Activated CD4-positive, alpha-beta T cell treated with anti-CD3 and anti-CD28 coated beads for 4 hours (primary cell): ENCODE data around the gene ABR.
"Not testable (repeated sequence)": the region's sequence is repeated elsewhere in the genome, so short reads cannot be mapped to it uniquely, and the experiment has no call there.

ENCODE experiments used
- DNase-seq, 2 donors: peaks; one replicate each; pipeline ENCODE4 v3.0.0-alpha.2; 2020

ABR gene

DNA sequence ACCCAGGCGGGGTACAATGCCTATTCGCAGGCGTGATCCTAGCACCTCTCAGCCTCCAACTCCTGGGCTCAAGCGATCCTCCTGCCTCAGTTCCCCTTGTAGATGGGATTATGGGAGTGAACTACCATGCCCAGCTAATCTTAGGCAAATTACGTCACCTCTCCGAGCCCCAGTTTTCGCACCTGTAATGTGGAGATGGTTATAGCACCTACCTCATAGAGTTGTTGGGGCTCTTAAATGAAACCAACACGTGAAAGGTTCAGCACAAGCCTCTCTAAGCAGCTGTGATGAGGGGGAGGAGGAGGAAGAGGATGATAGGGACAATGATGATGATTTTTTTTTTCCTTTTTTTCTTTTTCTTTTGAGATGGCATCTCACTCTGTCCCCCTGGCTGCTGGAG is 59.9 kb downstream of the ABR start:
- DNase-seq: no peak

DNA sequence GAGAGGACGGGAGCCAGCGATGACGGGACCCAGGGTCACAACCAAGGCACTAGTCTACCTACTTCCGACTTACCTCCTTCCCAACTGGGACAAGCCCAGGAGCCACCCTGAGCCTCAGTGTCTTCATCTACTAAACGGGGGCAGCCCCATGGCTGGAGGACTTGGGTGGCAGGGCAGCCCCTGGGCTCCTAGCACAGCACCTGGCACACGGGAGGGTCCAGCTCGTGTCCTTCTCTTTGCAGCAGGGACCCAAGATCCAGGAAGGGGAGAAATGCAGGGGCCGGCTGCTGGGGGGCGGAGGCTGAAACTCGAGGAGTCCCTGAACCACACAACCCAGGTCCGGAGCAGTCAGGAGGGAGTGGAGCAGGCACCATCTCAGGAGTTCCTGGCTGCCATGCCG is 63.2 kb downstream of the ABR start:
- DNase-seq: no peak

DNA sequence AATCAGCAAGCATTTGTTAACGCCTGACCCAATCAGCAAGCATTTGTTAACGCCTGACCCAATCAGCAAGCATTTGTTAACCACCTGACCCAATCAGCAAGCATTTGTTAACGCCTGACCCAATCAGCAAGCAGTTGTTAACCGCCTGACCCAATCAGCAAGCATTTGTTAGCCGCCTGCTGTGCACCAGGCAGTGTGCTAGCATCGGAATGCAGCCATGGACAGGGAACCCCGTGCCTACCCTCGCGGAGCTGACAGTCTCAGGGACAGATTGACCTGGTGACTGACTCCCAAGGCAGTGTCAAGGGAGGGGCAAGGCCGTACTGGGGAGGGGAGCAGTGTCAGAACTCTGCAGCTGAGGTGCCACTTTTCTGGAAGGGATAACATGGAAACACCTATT is 66.9 kb downstream of the ABR start:
- no peak for DNase-seq

DNA sequence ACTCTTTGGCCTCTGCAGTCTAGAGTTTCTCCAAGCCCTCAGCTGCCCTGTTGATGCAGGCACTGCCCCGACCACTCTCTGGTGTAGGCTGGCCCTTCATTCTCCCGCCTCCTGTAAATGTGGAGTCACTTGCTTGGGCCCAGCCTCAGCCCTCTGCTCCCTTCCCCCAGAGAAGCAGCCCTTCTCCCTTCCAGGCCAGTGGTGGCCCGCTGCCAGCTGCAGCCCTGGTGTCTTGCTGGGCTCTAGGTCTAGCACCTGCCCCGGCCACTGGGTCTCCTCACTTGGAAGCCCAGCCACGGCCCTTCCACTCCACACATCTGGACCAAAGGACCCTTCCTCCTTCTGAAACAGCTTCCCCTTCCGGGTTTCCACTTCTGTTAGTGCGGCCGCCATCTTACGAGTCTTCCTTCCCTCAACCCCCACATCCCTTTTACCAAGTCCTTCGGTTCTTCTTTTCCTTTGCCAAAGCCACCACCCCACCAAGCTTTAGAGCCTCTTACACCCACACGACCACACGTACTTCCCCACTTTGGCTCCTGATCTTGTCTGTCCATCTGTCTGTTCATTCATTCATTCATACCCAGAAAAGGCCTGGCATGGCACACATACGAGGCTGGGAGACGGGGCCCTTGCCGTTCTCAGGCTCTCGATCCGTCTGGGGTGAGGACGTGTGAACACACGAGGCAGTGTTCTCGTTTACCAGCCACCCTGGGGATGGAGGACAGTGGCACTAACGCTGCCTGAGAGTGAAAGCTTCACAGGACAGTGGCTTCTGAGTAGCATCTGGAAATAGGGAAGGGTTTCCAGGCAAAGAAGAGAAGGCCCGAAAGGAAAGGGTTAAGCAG is 68.0 kb downstream of the ABR start:
- DNase-seq: no peak

GRCh38 chr17:1110862-1111598 is 68.8 kb downstream of the ABR start:
- peak; percentile 9 to 17 for DNase-seq

- DNase-seq: no peak
Observed at GRCh38 chr17:1110541-1110861, 69.3 kb downstream of the ABR start.

DNA sequence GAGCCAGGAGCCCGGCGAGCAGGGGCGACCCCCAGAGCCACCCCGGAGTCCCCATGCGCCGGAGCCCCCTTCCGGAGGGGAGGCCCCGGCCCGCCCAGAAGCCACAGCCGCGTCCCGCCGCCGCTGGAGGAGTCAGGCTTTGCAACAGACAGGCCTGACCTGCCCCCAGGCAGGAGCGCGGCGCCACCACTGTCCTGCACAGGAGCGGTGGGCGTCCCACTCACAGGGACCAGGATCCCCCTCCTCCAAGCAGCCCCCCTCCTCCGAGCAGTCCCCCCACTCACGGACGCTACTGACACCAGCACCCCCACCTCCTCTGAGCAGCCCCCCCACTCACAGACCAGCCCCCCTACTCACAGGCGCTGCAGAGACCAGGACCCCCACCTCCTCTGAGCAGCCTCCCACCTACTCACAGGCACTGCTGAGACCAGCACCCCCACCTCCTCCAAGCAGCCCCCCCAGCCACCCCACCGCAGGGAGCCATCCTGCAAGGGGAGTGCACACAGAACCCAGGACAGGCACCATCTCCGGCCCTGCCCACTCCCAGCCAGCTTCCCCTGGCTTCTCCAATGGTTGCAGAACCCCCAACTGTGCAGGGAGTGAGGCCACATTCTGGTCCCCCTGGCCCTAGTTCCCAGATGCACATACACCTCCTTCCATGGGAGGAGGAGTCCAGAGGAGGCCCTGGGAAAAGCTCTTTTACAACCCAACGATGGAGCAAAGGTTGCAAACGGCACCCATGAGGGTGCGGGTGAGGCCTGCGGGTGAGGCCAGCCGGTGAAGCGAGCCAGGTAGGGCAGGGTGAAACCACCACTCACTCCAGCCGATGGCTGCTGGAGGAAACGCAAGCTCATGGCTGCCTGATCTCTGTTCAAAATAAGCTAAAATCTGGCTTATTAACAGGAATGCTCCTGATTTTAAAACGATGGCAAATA is 69.9 kb downstream of the ABR start:
- peak in 1 of 2 donors; percentile 42 for DNase-seq

DNA sequence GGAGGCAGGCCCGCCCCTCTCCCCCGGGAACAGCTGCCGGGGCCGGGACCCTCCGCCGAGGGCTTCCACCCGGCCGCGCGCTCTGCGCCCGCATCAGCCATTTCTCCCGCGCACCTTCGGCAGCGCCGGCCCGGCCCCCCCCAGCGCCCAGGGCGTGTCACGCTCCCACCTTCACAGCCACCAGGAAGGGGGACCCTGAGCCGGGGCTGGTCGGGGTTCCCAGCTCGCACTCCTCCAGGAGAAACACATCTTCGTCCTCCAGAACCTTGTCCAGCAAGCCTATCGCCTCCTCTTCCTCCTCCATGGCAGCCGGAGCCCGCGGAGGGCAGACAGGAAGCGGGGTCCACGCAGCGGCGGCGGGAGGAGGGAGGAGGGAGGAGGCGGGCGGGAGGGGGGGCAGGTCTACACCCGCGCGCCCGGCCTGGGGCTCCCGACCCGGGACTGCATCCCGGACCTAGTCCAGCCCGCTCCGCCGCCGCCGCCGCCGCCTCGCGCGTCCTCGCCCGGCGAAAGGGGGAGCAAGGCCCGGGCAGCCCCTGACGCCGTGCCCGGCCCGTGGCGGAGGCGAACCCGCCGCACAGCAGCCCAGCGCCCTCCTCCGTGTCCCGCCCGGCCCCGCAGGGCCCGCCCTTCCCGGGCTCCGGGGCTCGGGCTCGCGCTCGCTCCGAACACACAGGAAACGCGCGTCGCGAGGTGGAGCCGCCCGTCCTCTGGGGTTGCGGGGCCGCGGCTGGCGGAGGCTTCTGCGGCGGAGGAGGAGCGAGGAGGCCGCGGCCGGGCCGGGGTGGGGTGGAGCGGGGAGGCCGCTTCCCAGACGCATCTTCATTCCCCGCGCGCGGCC is 70.8 kb downstream of the ABR start:
- peak; percentile 50 to 64 for DNase-seq

DNA sequence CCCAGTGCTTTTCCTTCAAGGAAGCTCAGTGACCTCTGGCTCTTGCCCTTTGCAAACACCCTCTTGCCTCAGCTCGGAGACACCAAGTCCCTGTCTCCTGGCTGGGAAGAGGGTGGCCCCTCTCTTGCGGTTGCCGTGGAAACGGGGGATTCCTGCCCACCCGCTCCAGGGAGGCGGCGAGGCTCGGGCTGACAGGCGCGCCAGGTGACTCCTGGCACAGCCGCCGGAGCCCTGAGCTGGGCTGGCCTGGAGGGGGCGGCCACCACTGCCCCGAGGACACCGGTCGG is 71.4 kb downstream of the ABR start:
- DNase-seq: no peak

DNA sequence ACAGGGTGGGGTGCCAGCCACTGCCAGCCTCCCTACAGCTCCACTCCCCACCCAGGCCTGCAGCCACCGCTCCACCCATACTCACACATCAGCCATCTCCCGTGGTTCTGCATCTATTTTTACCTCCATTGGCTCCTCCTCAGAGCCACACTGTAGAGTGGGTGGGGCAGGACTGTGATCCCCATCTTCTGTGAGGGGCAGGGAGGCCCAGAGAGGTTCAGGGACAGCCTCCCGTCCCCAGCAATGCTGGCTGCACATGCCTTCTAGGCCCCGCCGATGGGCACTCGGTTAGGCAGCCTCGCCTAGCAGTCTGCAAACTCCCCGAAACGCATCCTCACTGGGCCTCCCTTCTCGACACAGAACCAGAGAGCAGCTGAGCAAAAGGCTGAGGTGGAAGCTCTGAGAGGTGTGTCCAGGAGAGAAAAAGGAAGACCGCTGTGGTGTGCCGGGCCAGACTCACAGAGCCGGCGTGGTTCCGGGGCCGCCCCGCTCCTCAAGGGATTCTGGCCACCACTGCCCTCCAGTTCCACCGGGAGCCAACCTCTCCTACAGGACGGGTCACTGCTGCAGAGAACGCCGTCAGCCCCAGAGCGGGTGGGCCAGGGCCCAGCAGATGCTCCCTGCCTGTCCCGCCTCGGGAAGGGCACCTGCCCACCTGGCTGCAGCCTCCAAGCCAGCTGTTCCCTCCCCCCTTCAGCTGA is 71.9 kb downstream of the ABR start:
- DNase-seq: peak in 1 of 2 donors; percentile 7

DNA sequence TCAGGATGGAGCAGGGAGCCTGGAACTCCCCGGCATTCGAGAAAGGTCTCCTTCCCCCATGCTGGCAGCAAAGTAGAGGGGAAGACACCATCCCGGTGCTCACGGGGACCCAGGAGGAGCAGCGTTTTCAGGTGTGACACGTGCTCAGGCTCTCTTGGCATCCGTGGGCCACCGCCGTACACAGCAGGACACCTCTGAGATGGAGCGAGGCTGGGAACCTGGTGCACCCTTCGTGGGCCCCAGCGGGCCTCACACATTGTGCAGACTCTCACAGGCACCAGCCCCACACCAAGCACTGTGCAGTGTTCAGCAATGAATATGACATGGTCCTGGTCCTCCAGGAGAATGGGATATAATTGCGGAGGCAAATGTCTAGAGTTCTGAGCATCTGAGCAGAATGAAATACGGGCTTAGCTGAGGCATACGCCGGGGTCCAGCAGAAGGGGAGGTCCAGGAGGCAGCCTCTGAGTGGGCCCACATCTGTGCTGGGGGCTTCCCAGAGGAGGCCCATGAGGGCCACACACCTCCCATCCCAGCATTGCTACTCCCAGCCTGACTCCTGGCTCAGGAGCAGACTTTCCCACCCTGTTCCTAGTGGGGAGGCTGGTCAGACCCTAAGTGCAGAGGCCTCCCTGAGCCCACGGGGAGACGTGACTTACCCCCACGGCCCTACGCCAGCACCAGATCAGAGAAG is 72.6 kb downstream of the ABR start:
- DNase-seq: no peak

GRCh38 chr17:1104222-1104621 is 75.6 kb downstream of the ABR start:
- DNase-seq: no peak

GRCh38 chr17:1100382-1100781 is 79.4 kb downstream of the ABR start:
- DNase-seq: no peak

DNA sequence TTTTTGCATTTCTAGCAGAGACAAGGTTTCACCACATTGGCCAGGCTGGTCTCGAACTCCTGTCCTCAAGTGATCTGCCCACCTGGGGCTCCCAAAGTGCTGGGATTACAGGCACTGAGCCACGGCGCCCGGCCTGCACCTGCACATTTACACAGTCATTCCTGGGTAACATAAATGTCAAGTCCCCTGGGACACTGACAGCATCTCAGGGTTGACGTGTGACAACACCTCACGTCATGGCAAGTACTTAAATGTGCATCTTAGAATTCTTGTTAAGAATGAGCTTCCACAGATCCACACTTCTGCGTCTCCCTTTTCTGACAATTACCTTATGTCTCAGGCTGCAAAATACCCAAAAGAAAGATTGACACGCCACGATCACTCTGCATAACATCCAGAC is 80.5 kb downstream of the ABR start:
- DNase-seq: no peak

- not testable (repeated sequence) for DNase-seq
Observed at GRCh38 chr17:1097972-1098744, 81.6 kb downstream of the ABR start.

- no peak for DNase-seq
Observed at GRCh38 chr17:1096215-1096614, 83.6 kb downstream of the ABR start.

DNA sequence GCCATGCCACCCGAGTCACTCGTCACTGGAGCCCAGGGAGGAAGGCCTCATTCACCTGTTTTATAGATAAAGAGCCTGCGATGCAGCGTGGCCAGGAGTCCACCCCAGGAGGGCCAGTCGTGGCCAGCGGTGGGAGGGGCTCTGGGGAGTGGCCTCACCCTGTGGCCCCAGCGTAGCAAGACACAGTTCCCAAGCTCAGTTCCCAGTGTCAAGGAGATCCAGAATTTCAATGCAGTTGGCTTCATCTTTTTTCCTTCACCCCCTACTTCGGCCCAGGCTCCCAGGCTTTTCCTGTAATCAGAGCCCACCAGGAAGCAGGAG is 84.0 kb downstream of the ABR start:
- no peak for DNase-seq

- DNase-seq: no peak
Observed at GRCh38 chr17:1095090-1095852, 84.5 kb downstream of the ABR start.

DNA sequence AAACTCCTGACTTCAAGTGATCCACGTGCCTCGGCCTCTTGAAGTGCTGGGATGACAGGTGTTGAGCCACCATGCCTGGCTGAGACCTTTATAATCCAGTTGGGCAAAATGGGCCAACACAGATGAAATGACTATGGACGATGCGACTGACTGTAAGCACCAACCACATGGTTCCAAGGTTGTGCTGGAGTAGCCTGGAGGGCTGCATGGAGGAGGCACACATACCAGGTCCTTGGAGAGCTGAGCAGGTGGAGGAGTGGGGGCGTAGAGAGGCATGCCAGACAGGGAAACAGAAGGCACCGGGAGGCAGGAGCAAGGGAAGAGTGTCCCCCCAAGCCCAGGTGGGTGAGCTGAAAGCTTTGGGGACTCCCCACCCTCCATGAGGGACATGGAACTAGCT is 85.2 kb downstream of the ABR start:
- no peak for DNase-seq

DNA sequence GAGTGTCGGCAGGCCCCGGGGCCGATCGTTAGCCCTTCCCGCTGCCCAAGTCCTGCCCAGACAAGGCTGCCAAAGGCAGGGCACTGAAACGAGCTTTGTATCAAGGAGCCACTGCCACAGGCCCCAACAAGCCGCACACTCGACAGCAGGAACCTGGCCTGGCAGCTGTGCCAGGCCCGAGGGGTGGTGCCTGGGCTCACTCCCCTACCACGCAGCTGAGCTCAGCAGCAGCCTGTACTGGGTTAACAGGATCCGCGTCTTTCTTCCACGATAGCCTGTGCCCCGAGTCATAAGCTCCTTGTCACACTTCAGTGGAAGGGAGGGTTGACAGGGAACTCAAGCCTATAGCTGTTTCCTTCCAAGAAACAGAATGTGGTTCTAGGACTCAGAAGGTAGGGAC is 87.9 kb downstream of the ABR start:
- DNase-seq: no peak
